OCI-LY3 (cell line): ENCODE measurements around the gene ARHGAP15.

ENCODE experiments used
- H2AFZ ChIP-seq: fragments of 200-600, 300-600 bp; shearing (Covaris generic); 2 replicates; pipeline ENCODE4 v1.6.0; 2014; ENCODE audit warnings: antibody characterized with exemption, low read depth, low read length
- H3K27ac ChIP-seq: fragments of 200-600, 300-600 bp; sonication (generic); 2 replicates; pipeline ENCODE4 v1.5.1; 2014; ENCODE audit warnings: mild to moderate bottlenecking, low read length, moderate library complexity, mixed read lengths
- H3K27me3 ChIP-seq: fragments of 200-600, 300-600 bp; sonication (generic); 2 replicates; pipeline ENCODE4 v1.6.1; 2014; ENCODE audit warnings: low read depth, low read length, mixed read lengths
- H3K36me3 ChIP-seq: fragments of 200-600, 300-600 bp; sonication (generic); replicated peaks from 2 replicates; pipeline ENCODE3; 2014; ENCODE audit warnings: low read depth, low read length, mixed read lengths
- H3K4me1 ChIP-seq: fragments of 300-600, 200-600 bp; sonication (generic); 2 replicates; pipeline ENCODE4 v1.6.1; 2014; ENCODE audit warnings: low read length, mixed read lengths
- H3K4me2 ChIP-seq: fragments of 200-600, 300-600 bp; sonication (generic); 2 replicates; pipeline ENCODE4 v1.6.1; 2014; ENCODE audit warnings: low read length, mixed read lengths
- H3K4me3 ChIP-seq: fragments of 300-600, 200-600 bp; sonication (generic); 2 replicates; pipeline ENCODE4 v1.5.1; 2014; ENCODE audit warnings: antibody characterized with exemption, mild to moderate bottlenecking, low read length, moderate library complexity
- H3K79me2 ChIP-seq: fragments of 300-600, 200-600 bp; shearing (Covaris generic); 2 replicates; pipeline ENCODE4 v1.6.1; 2014; ENCODE audit warnings: mild to moderate bottlenecking, low read length, mixed read lengths
- H3K9ac ChIP-seq: fragments of 300-600, 200-600 bp; shearing (Covaris generic); 2 replicates; pipeline ENCODE4 v1.6.0; 2014; ENCODE audit warnings: mild to moderate bottlenecking, low read length, moderate library complexity
- H3K9me3 ChIP-seq: fragments of 200-600, 300-600 bp; shearing (Covaris generic); 2 replicates; pipeline ENCODE4 v1.6.1; 2014; ENCODE audit warnings: low read length, mixed read lengths; ENCODE audit not compliant: insufficient read depth
- H4K20me1 ChIP-seq: fragments of 200-600, 300-600 bp; sonication (generic); 2 replicates; pipeline ENCODE4 v1.6.1; 2016; ENCODE audit warnings: low read length, mixed read lengths; ENCODE audit not compliant: insufficient read depth
- CTCF ChIP-seq: fragments of 200-600, 300-600 bp; sonication (generic); IDR thresholded peaks from 2 replicates; pipeline ENCODE4 v1.5.1; 2014; ENCODE audit warnings: antibody characterized with exemption, low read length, low read depth
- EZH2phosphoT487 ChIP-seq: fragments of 200-600 bp; shearing (Covaris generic); IDR thresholded peaks from 2 replicates; pipeline ENCODE4 v1.6.1; 2018; ENCODE audit warnings: antibody characterized with exemption, mixed run types, low read depth

The ARHGAP15 gene

GRCh38 chr2:143455317-143455716, 326.1 kb downstream of the ARHGAP15 start:
- Histone ChIP-seq H3K9me3 (no peaks in the 10 kb centered on the region), H3K4me2 (no peak overlapping the region), H3K4me1 (peaks cover 7% of the 10 kb centered on the region)

DNA sequence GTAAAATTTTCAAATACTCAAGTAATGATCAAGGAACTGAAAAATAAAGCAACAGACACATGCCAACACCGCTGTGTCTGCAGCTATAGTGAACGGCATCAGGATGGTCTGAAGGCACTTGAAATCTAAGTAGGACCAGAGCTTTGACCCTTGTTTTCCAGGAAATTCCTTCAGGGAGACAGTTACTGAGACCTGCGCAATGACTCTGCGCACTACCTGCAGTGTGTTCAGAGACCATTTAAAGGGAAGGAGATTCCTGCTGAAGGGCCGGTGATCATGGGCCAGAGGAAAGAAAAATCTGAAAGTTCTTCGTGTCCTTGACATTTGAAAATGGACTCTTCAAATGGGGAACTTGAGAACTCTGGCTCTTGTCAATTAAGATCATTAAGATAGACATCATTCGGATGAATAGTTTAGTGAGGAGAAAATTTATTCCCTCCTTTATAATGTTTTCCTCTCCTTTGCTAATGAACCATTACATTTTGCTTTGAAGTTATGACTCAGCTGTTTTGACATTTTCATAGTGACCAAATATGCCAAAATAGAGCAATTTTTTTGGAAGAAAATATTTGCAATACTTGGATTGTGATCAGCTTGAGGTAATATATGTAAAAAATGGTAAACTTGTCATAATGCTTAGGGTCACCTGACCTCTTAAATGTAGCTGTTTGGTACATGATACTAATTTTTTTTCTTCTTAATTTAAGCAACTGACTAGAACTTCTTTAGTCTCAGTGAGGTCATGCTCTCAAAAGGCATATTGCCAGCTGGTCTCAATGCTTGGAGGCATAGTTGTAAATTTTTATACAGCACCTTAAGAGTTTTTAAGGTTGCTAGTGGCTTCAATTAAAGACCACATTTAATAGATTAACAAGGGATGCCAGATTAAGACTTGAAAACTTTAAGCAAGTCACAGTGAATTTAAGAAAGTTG, 329.3 kb downstream of the ARHGAP15 start:
- Histone ChIP-seq H3K36me3 (no peaks in the 10 kb centered on the region), H4K20me1 (no peaks in the 10 kb centered on the region), H3K27me3 (no peaks in the 10 kb centered on the region), H3K9ac (no peak overlapping the region), H3K4me3 (no peak overlapping the region), H3K4me2 (no peak overlapping the region), H3K27ac (no peak overlapping the region), H2AFZ (no peak overlapping the region), H3K79me2 (no peaks in the 10 kb centered on the region), H3K9me3 (no peaks in the 10 kb centered on the region), H3K4me1 (peaks cover 1% of the 10 kb centered on the region; the same call in 1 of the 2 replicates)
- TF ChIP-seq EZH2phosphoT487 (no peak), CTCF (no peak)

More at GRCh38 chr2:143455317-143455716, 326.1 kb downstream of the ARHGAP15 start:
- no peak overlapping the region for H3K27ac ChIP-seq
- H3K4me3 ChIP-seq: no peak overlapping the region
- H4K20me1 ChIP-seq: no peaks in the 10 kb centered on the region
- H3K9ac ChIP-seq: no peak overlapping the region
- no peak overlapping the region for H2AFZ ChIP-seq
- H3K27me3 ChIP-seq: no peaks in the 10 kb centered on the region
- TF ChIP-seq CTCF (no peak), EZH2phosphoT487 (no peak)
- no peaks in the 10 kb centered on the region for H3K79me2 ChIP-seq
- no peaks in the 10 kb centered on the region for H3K36me3 ChIP-seq

- no peak overlapping the region for H3K9ac ChIP-seq
Observed at GRCh38 chr2:143460382-143460781, 331.2 kb downstream of the ARHGAP15 start.

More at GRCh38 chr2:143460382-143460781, 331.2 kb downstream of the ARHGAP15 start:
- H3K36me3 ChIP-seq: no peaks in the 10 kb centered on the region
- no peak overlapping the region for H3K4me3 ChIP-seq
- TF ChIP-seq CTCF: no peak
- TF ChIP-seq EZH2phosphoT487: no peak
- H3K79me2 ChIP-seq: no peaks in the 10 kb centered on the region
- H3K4me2 ChIP-seq: no peak overlapping the region
- H2AFZ ChIP-seq: no peak overlapping the region
- H4K20me1 ChIP-seq: peaks cover 5% of the 10 kb centered on the region; the same call in 1 of the 2 replicates
- H3K27ac ChIP-seq: no peak overlapping the region
- H3K4me1 ChIP-seq: peaks cover 4% of the 10 kb centered on the region; the same call in 1 of the 2 replicates
- no peaks in the 10 kb centered on the region for H3K9me3 ChIP-seq
- no peaks in the 10 kb centered on the region for H3K27me3 ChIP-seq
